A172 (cell line): ENCODE results near the gene HINT2. TPM values are rescaled to one million over a fixed set of nuclear protein-coding genes. Genes with fewer than 3 reads are reported as not detected.

Source experiments
- DNase-seq: peaks from one replicate; pipeline ENCODE4 v3.0.0-alpha.2; 2015; ENCODE audit warnings: low spot score
- total RNA-seq: library from RNA; depleted of rRNA; stranded (reverse); fragments of >200 nt; shearing (Covaris generic); gene quantifications from 2 replicates; pipeline ENCODE4 v1.2.3, GENCODE V29; 2014

Gene HINT2
- total RNA-seq, 1 experiment from 2014 or later: 36.3 TPM

GRCh38 chr9:35840881-35841644 is 26.2 kb upstream of the HINT2 start:
- no peak for DNase-seq

- DNase-seq: no peak
Observed at GRCh38 chr9:35839926-35840325, 25.1 kb upstream of the HINT2 start.

- no peak for DNase-seq
Observed at GRCh38 chr9:35836595-35836994, 21.8 kb upstream of the HINT2 start.

- no peak for DNase-seq
Observed at GRCh38 chr9:35835766-35836165, 20.9 kb upstream of the HINT2 start.

GRCh38 chr9:35835216-35835632 is 20.4 kb upstream of the HINT2 start:
- no peak for DNase-seq

GRCh38 chr9:35834260-35835215 is 19.7 kb upstream of the HINT2 start:
- DNase-seq: no peak

GRCh38 chr9:35832814-35833213 is 18.0 kb upstream of the HINT2 start:
- no peak for DNase-seq

GRCh38 chr9:35831040-35831439 is 16.2 kb upstream of the HINT2 start:
- DNase-seq: no peak

GRCh38 chr9:35829764-35830096 is 14.9 kb upstream of the HINT2 start:
- no peak for DNase-seq

GRCh38 chr9:35829084-35829763 is 14.4 kb upstream of the HINT2 start, which contains the start of gene TMEM8B:
TMEM8B (plus strand) TSS chr9:35829228; CDS start chr9:35829448, 220 bp downstream.
- DNase-seq: peak; percentile 87

- DNase-seq: no peak
Observed at GRCh38 chr9:35828716-35829083, 13.9 kb upstream of the HINT2 start, which contains the start of gene FAM221B. FAM221B (minus strand) TSS chr9:35828732; CDS start chr9:35826161, 2,571 bp downstream.

- DNase-seq: peak; percentile 34
Observed at GRCh38 chr9:35827486-35827885, 12.6 kb upstream of the HINT2 start.

- DNase-seq: peak; percentile 32
Observed at GRCh38 chr9:35826071-35826701, 11.3 kb upstream of the HINT2 start.

- no peak for DNase-seq
Observed at GRCh38 chr9:35822926-35823325, 8.1 kb upstream of the HINT2 start.

GRCh38 chr9:35820076-35820475 is 5.2 kb upstream of the HINT2 start:
- DNase-seq: peak; percentile 21

GRCh38 chr9:35818341-35818740 is 3.5 kb upstream of the HINT2 start:
- DNase-seq: no peak

GRCh38 chr9:35816708-35817107 is 1.9 kb upstream of the HINT2 start:
- no peak for DNase-seq

- peak; percentile 59 for DNase-seq
Observed at GRCh38 chr9:35814106-35814840, 569 bp downstream of the HINT2 start.

- DNase-seq: no peak
Observed at GRCh38 chr9:35813434-35814105, 1.3 kb downstream of the HINT2 start.

- DNase-seq: peak; percentile 63
Observed at GRCh38 chr9:35812025-35812602, 2.7 kb downstream of the HINT2 start, which contains the start of gene SPAG8. SPAG8 (minus strand) TSS chr9:35812262; CDS start chr9:35812147, 115 bp downstream.
